Ovary (tissue), 9 donors: ENCODE data around the gene ARHGAP45. TPM values are rescaled to one million over a fixed set of nuclear protein-coding genes. Genes with fewer than 3 reads are reported as not detected.
A peak's percentile ranks its signal among the peaks of the same experiment; 100 is the strongest.

ENCODE experiments used
- DNase-seq, 5 donors: peaks; one replicate each; pipeline ENCODE4 v3.0.0-alpha.2; 2019 to 2020
- H3K27ac ChIP-seq, 2 donors: fragments of 200-600 bp; one replicate each; pipeline versions ENCODE4 v1.5.1 to v1.8.0; 2019 to 2022
- H3K27me3 ChIP-seq: fragments of 200-600 bp; one replicate; pipeline ENCODE4 v1.8.0; 2022
- H3K36me3 ChIP-seq: fragments of 200-600 bp; sonication (generic); one replicate; pipeline ENCODE4 v1.5.1; 2019
- H3K4me1 ChIP-seq: one replicate; pipeline ENCODE4 v1.8.1; 2013; ENCODE audit warnings: mild to moderate bottlenecking, moderate library complexity; ENCODE audit not compliant: insufficient read depth
- H3K4me3 ChIP-seq: fragments of 200-600 bp; sonication (generic); one replicate; pipeline ENCODE4 v1.5.1; 2017
- H3K9me3 ChIP-seq, 2 donors: fragments of 200-600 bp in 1 of 2; sonication (generic) in 1 of 2; one replicate each; pipeline versions ENCODE4 v1.5.1 to v1.8.1; 2013 to 2019; ENCODE audit warnings: mild to moderate bottlenecking in 1 of 2, moderate library complexity in 1 of 2
- EP300 ChIP-seq: sonication (generic); formaldehyde crosslinking; IDR thresholded peaks from one replicate; pipeline ENCODE4 v1.6.1; 2017; ENCODE audit warnings: antibody characterized with exemption
- POLR2A ChIP-seq: fragments of 450-650 bp; IDR thresholded peaks from one replicate; pipeline ENCODE4 v1.6.1; 2017; ENCODE audit warnings: antibody characterized with exemption, mild to moderate bottlenecking, moderate library complexity
- WGBS, 3 donors: extraction: QIAGEN DNeasy Blood & Tissue Kit in 1 of 3; methylation state at CpG; one replicate each; pipeline versions ENCODE4 v1.1.5 to v1.1.7; 2013 to 2017; 5-methylcytosine and 5-hydroxymethylcytosine counted together
- intact Hi-C, 4 donors: fragments of 100-400 bp; cut with DNase I; formaldehyde crosslinking; loops; one replicate each; pipeline versions ENCODE4 v1.11.0 to v1.15.1; 2022 to 2023
- polyA plus RNA-seq, 2 donors: library from polyadenylated mRNA; stranded (reverse); fragments of 200-250 nt in 1 of 2; fragments of 350-450 nt in 1 of 2; fragmentation: Illumina TruSeq in 1 of 2; extraction: RNeasy Lipid Tissue Mini Kit (QIAGEN cat#74804) in 1 of 2; gene quantifications; one replicate each; pipeline ENCODE4 v1.2.3, GENCODE V29; 2013 to 2014
- total RNA-seq, 7 donors: library from RNA; depleted of rRNA in 2 of 7; stranded (reverse); fragments of >200 nt in 2 of 7; fragmentation: NEBNext Ultra II Directional in 3 of 7; extraction: Animal tissue kit (Norgen Biotek cat#: 25700) in 3 of 7; gene quantifications; one replicate each; pipeline versions ENCODE4 v1.1.0 to v1.2.4, GENCODE V29; 2016 to 2023
- TF ChIP-seq, protein P1 (sequence below), 3 donors: fragments of 450-650 bp in 2 of 3; fragments of 200-600 bp in 1 of 3; IDR thresholded peaks; one replicate each; pipeline versions ENCODE4 v1.5.1 to v1.8.0; 2016 to 2022; ENCODE audit warnings: antibody characterized with exemption in 3 of 3, mild to moderate bottlenecking in 1 of 3
- donor health status: DM: no; HTN: no; CAD: no; lungs with moderate emphysema.
- donor health status: DM: no; HTN: no; CAD: no.
- donor health status: Bipolar disorder and iron deficiency.
- donor health status: DM: yes; HTN: yes; CAD: no.
- donor health status: DM: no; HTN: no; CAD: no.
- donor health status: DM: yes; HTN: yes; CAD: no.

Gene ARHGAP45
- total and polyA plus RNA-seq, 9 donors: 1.0 to 10.6 (median 7.0) TPM

DNA sequence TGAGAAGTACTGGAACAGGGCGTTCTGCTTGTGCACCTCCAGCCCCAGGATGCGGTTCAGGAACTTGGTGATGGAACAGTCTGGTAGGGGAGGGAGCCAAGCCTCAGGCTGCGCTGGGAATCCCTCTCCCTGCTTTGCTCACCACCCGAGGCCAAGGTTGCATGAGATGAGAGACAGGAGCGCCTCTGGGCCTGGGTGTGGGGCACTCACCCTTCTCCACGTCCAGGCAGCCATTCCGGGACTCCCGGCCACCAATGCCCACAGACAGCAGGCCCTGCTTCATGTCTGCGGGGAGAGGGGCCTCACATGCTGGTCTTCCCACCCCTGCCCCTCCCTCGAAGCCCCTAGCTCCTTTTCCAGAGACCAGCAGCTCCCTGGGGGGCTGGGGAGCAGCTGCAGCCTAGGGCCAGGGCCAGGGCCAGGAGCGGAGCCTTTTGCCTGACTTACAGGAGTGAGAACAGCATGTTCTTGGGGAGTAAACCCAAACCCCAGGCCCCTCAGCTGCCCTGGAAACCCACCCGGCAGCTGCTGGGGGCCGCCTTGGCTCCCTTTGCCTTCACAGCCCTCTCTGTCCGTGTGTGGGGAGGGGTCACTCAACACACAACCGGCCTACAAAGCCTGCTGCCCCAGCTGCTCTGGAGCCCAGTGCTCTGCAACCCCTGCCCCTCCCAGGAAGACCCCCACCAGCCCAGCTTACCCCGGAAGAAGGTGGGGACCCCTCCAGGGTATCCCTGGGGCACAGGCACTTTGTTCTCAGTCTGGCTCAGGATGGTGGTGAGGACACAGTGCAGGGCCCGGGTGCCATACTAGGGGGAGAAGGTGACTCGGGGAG is 44.1 kb downstream of the ARHGAP45 start:
- H3K4me3 ChIP-seq: no peak overlapping the region
- no peaks in the 10 kb centered on the region for H3K9me3 ChIP-seq
- peak overlapping the region in 1 of 2 donors; percentile 77 for H3K27ac ChIP-seq
- H3K4me1 ChIP-seq: peaks cover 15% of the 10 kb centered on the region
- intact Hi-C loops: loop anchor here (5.0 kb wide), 1 partner anchor 81 kb away; no protein-coding TSS in a partner anchor
- H3K27me3 ChIP-seq: no peaks in the 10 kb centered on the region
- TF ChIP-seq POLR2A (no peak), EP300 (no peak)
- TF ChIP-seq, protein P1, sequence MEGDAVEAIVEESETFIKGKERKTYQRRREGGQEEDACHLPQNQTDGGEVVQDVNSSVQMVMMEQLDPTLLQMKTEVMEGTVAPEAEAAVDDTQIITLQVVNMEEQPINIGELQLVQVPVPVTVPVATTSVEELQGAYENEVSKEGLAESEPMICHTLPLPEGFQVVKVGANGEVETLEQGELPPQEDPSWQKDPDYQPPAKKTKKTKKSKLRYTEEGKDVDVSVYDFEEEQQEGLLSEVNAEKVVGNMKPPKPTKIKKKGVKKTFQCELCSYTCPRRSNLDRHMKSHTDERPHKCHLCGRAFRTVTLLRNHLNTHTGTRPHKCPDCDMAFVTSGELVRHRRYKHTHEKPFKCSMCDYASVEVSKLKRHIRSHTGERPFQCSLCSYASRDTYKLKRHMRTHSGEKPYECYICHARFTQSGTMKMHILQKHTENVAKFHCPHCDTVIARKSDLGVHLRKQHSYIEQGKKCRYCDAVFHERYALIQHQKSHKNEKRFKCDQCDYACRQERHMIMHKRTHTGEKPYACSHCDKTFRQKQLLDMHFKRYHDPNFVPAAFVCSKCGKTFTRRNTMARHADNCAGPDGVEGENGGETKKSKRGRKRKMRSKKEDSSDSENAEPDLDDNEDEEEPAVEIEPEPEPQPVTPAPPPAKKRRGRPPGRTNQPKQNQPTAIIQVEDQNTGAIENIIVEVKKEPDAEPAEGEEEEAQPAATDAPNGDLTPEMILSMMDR (IDR thresholded peaks at IDR 0.05): no peak
- no peak for DNase-seq
- H3K36me3 ChIP-seq: no peaks in the 10 kb centered on the region
- WGBS, 3 donors: 63 to 75% (median 72%) methylated on average over 17 to 18 of the region's 18 CpGs

DNA sequence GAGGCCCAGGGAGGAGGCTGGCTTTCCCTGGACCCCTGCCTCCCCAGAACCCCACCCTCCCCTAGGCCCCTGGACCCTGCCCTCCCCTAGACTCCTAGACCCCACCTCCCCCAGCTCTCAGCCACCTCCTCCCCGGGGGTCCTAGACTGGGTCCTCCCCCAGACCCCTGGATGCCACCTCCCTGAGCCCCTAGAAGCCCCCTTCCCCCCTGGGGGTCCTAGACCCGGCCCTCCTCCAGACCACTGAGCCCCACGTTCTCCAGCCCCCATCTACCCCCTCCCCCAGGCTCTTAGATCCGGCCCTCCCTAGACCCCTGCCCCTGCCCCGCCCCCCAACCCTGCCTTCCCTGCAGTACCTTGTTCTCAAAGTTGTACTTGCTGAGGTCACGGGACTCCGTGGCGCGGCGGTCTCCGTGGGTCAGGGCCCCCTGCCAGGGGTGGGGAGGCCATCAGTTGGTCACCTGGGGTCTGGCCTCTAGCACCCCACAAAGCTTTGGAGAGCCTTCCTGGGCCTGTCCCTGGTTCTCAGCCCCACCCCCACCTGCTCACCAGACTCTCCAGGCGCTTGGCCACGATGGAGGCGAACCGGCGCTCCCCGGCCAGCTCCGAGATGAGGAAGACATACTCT is 44.8 kb downstream of the ARHGAP45 start:
- Histone ChIP-seq H3K4me1 (peaks cover 15% of the 10 kb centered on the region), H3K4me3 (no peak overlapping the region), H3K27me3 (no peaks in the 10 kb centered on the region), H3K9me3 (no peaks in the 10 kb centered on the region), H3K36me3 (no peaks in the 10 kb centered on the region), H3K27ac (peak overlapping the region; percentile 77 to 90)
- DNase-seq: peak in 2 of 5 donors; percentile 37 to 51
- intact Hi-C loops: loop anchor here (5.0 kb wide), 1 partner anchor 81 kb away; no protein-coding TSS in a partner anchor
- 58 to 77% (median 65%) methylated on average over 11 to 18 of the region's 18 CpGs for WGBS, 3 donors
- TF ChIP-seq EP300: no peak
- TF ChIP-seq, protein P1 (IDR thresholded peaks at IDR 0.05): no peak
- no peak for TF ChIP-seq POLR2A

DNA sequence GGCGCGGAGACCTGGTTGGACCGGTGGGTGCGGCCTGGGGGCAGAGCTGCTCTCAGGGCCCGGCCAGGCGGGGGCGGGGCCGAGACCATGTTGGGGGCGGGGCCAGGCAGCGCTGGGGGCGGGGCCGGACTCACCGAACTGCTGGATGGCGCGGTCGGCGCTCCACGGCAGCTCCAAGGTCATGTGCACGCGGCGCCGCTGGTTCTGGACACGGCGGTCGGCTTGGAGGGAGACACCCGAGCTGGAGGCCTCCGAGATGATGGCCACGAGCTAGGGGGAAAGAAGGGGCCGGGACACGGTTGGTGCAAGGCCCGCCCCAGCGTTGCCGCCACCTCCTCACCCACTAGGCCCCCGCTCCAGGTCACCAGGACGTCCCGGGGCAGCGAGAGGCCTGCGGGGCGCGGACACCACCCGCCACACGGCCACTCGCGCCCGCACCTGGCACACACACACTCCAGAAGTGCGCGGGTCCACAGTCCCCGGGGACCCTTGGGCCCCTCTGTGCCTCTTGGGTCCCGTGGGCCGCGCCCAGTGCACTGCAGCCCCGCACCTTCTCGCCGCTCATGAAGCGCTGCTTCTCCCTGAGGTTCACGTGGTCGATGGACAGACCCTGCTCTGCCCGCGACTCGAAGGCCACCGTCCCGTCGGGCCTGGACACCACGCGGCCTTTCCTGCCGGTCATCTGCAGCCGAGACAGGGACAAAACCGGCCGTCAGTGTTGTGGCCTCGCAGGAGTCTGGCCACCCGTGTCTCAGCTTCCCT is 45.5 kb downstream of the ARHGAP45 start:
- Histone ChIP-seq H3K9me3 (no peaks in the 10 kb centered on the region), H3K4me3 (no peak overlapping the region), H3K27ac (peak overlapping the region; percentile 77 to 90), H3K27me3 (no peaks in the 10 kb centered on the region), H3K36me3 (no peaks in the 10 kb centered on the region), H3K4me1 (peaks cover 15% of the 10 kb centered on the region)
- TF ChIP-seq, protein P1 (IDR thresholded peaks at IDR 0.05): no peak
- TF ChIP-seq POLR2A (peak; percentile 20), EP300 (no peak)
- 40 to 53% (median 44%) methylated on average over 57 to 71 of the region's 71 CpGs for WGBS, 3 donors
- intact Hi-C loops: loop anchor here (5.0 kb wide), 1 partner anchor 80 kb away; no protein-coding TSS in a partner anchor
- peak; percentile 82 to 93 (median 89) for DNase-seq
